Left lung (tissue), 10 donors: ENCODE data around the gene UNKL. TPM values are rescaled to one million over a fixed set of nuclear protein-coding genes. Genes with fewer than 3 reads are reported as not detected.

Source experiments
- ATAC-seq: fragments of 200-7000 bp; cut with Tn5 transposase; one replicate; pipeline ENCODE4 v1.9.1; 2020; ENCODE audit warnings: moderate library complexity
- DNase-seq, 4 donors: peaks; one replicate each; pipeline ENCODE4 v3.0.0-alpha.2; 2013 to 2020
- H3K27ac ChIP-seq, 2 donors: fragments of 200-600 bp; sonication (generic) in 1 of 2; one replicate each; pipeline versions ENCODE4 v1.5.0 to v1.8.0; 2020 to 2021
- H3K27me3 ChIP-seq, 2 donors: fragments of 200-600 bp; sonication (generic) in 1 of 2; one replicate each; pipeline versions ENCODE4 v1.5.0 to v1.8.0; 2020 to 2021
- H3K36me3 ChIP-seq, 2 donors: fragments of 200-600 bp; sonication (generic) in 1 of 2; one replicate each; pipeline versions ENCODE4 v1.5.0 to v1.8.0; 2020 to 2021
- H3K4me1 ChIP-seq, 2 donors: fragments of 200-600 bp; one replicate each; pipeline ENCODE4 v1.8.0; 2021
- H3K4me3 ChIP-seq, 2 donors: fragments of 200-600 bp; sonication (generic) in 1 of 2; one replicate each; pipeline versions ENCODE4 v1.5.0 to v1.8.0; 2020 to 2021; ENCODE audit warnings: mild to moderate bottlenecking in 1 of 2
- H3K9me3 ChIP-seq, 2 donors: fragments of 200-600 bp; sonication (generic) in 1 of 2; one replicate each; pipeline versions ENCODE4 v1.5.0 to v1.8.0; 2020 to 2021
- intact Hi-C, 2 donors: fragments of 100-400 bp; cut with DNase I; formaldehyde crosslinking; loops; one replicate each; pipeline versions ENCODE4 v1.11.2 to v1.14.2; 2022
- polyA plus RNA-seq, 6 donors: library from polyadenylated mRNA; unstranded; fragments of 120-200 nt; gene quantifications; one replicate each; pipeline ENCODE4 v1.2.1, GENCODE V29; 2013; ENCODE audit not compliant: insufficient read length in 6 of 6
- total RNA-seq, 2 donors: library from RNA; stranded (reverse); fragmentation: NEBNext Ultra II Directional; extraction: Animal tissue kit (Norgen Biotek cat#: 25700); gene quantifications; one replicate each; pipeline ENCODE4 v1.2.1, GENCODE V29; 2021
- TF ChIP-seq, protein P1 (sequence below), 2 donors: fragments of 200-600 bp; sonication (generic) in 1 of 2; IDR thresholded peaks; one replicate each; pipeline versions ENCODE4 v1.5.0 to v1.8.0; 2021; ENCODE audit warnings: antibody characterized with exemption in 2 of 2
- donor health status: DM: no; HTN: yes; CAD: no.
- donor health status: DM: no; HTN: no; CAD: no.

Gene UNKL
- total and polyA plus RNA-seq, 8 donors: 18.9 to 27.3 (median 20.8) TPM

DNA sequence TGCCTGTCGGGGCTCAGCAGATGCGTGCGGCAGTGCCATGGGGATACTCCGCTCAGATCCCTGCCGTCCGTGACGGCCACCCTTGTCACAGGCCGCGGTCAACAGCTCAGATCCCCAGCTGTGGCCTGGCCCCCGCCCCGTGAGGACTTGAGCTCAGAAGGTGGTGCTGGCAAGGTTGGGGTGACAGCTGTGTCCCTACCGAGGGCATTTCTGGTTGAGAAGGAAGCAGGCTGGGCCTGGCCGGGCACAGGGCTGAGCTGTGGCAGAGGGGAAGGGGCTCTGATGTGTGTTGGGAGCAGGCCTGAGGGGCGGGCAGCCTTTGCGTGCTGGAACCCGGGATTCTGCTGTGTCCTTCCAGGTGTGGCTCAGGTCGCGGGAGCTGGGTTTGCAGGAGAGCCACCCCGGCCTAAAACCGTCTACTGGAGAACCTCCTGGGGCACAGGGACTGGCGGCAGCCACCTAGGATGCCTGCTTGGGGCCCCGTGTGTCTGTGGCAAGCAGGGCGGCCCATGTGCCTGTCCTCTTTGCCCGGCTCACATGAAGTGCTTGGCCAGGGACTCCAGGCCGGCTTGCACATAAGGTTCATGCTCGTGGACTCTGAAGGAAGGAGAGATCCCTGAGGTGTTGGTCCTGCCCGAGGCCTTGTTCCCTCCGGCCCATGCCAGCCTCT is 100.0 kb downstream of the UNKL start:
- no peaks in the 10 kb centered on the region for H3K9me3 ChIP-seq
- peaks cover 24 to 37% of the 10 kb centered on the region in 2 donors for H3K4me1 ChIP-seq
- no peak overlapping the region for H3K4me3 ChIP-seq
- DNase-seq: no peak
- H3K27ac ChIP-seq: no peak overlapping the region
- H3K27me3 ChIP-seq: no peaks in the 10 kb centered on the region
- TF ChIP-seq, protein P1, sequence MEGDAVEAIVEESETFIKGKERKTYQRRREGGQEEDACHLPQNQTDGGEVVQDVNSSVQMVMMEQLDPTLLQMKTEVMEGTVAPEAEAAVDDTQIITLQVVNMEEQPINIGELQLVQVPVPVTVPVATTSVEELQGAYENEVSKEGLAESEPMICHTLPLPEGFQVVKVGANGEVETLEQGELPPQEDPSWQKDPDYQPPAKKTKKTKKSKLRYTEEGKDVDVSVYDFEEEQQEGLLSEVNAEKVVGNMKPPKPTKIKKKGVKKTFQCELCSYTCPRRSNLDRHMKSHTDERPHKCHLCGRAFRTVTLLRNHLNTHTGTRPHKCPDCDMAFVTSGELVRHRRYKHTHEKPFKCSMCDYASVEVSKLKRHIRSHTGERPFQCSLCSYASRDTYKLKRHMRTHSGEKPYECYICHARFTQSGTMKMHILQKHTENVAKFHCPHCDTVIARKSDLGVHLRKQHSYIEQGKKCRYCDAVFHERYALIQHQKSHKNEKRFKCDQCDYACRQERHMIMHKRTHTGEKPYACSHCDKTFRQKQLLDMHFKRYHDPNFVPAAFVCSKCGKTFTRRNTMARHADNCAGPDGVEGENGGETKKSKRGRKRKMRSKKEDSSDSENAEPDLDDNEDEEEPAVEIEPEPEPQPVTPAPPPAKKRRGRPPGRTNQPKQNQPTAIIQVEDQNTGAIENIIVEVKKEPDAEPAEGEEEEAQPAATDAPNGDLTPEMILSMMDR (IDR thresholded peaks at IDR 0.05): no peak
- no peak for ATAC-seq
- intact Hi-C loops: no loop called here
- peaks cover 0 to 76% of the 10 kb centered on the region in 2 donors for H3K36me3 ChIP-seq

- H3K4me1 ChIP-seq: peaks cover 24 to 37% of the 10 kb centered on the region in 2 donors
- H3K36me3 ChIP-seq: peaks cover 0 to 69% of the 10 kb centered on the region in 2 donors
- intact Hi-C loops: no loop called here
- no peaks in the 10 kb centered on the region for H3K9me3 ChIP-seq
- TF ChIP-seq, protein P1 (IDR thresholded peaks at IDR 0.05): no peak
- ATAC-seq (no peak), DNase-seq (peak in 1 of 4 donors; percentile 79)
- H3K27me3 ChIP-seq: no peaks in the 10 kb centered on the region
- H3K27ac ChIP-seq: no peak overlapping the region
- H3K4me3 ChIP-seq: no peak overlapping the region
These were observed 100.7 kb downstream of the UNKL start for GRCh38 chr16:1313721-1314369.

Other genes starting within 250 kb of the UNKL start
- gene TPSG1, start 189.4 kb downstream of the UNKL start, total RNA-seq: under 1 TPM in 1 of 2 donors, not detected in 1; 0.34 TPM
- gene TPSG1, start 189.4 kb downstream of the UNKL start, polyA plus RNA-seq: under 1 TPM in 2 of 6 donors, not detected in 4; 0.35 to 0.92 TPM
- 10 to 100 TPM in 1 of 2 donors, 1 to 10 TPM in 1; 3.0 to 55.5 TPM for gene TPSB2, start 184.5 kb downstream of the UNKL start, total RNA-seq
- gene TPSB2, start 184.5 kb downstream of the UNKL start, polyA plus RNA-seq: under 1 TPM in 2 of 6 donors, not detected in 4; 0.13 to 0.17 TPM
- gene TPSAB1, start 174.0 kb downstream of the UNKL start, total RNA-seq: 10 to 100 TPM; 35.1 to 51.0 TPM
- under 1 TPM in 2 of 6 donors, not detected in 4; 0.21 to 0.25 TPM for gene TPSAB1, start 174.0 kb downstream of the UNKL start, polyA plus RNA-seq
- gene TPSD1, start 158.6 kb downstream of the UNKL start, total RNA-seq: under 1 TPM in 1 of 2 donors, not detected in 1; 0.37 TPM
- not detected for gene TPSD1, start 158.6 kb downstream of the UNKL start, polyA plus RNA-seq
- gene UBE2I, start 105.1 kb downstream of the UNKL start, total RNA-seq: 100 to 1,000 TPM in 1 of 2 donors, 10 to 100 TPM in 1; 89.0 to 111 TPM
- gene UBE2I, start 105.1 kb downstream of the UNKL start, polyA plus RNA-seq: 100 to 1,000 TPM; 133 to 188 (median 146) TPM
- 1 to 10 TPM; 2.6 to 6.0 TPM for gene BAIAP3, start 81.1 kb downstream of the UNKL start, total RNA-seq
- 1 to 10 TPM; 1.4 to 8.3 (median 4.2) TPM for gene BAIAP3, start 81.1 kb downstream of the UNKL start, polyA plus RNA-seq
- 10 to 100 TPM; 46.3 to 57.0 TPM for gene TSR3, start 62.8 kb downstream of the UNKL start, total RNA-seq
- 10 to 100 TPM; 33.6 to 52.3 (median 44.8) TPM for gene TSR3, start 62.8 kb downstream of the UNKL start, polyA plus RNA-seq
- 10 to 100 TPM; 74.2 to 97.4 TPM for gene GNPTG, start 62.8 kb downstream of the UNKL start, total RNA-seq
- 10 to 100 TPM; 32.0 to 55.0 (median 46.2) TPM for gene GNPTG, start 62.8 kb downstream of the UNKL start, polyA plus RNA-seq
- gene UQCC4, start 6.0 kb upstream of the UNKL start, total RNA-seq: 10 to 100 TPM; 10.3 to 12.9 TPM
- 10 to 100 TPM; 10.3 to 13.3 (median 11.5) TPM for gene UQCC4, start 6.0 kb upstream of the UNKL start, polyA plus RNA-seq
- gene PERCC1, start 16.4 kb upstream of the UNKL start, total RNA-seq: under 1 TPM in 1 of 2 donors, not detected in 1; 0.31 TPM
- 1 to 10 TPM; 1.2 to 4.4 (median 3.4) TPM for gene PERCC1, start 16.4 kb upstream of the UNKL start, polyA plus RNA-seq
- 1 to 10 TPM; 1.5 to 2.7 TPM for gene CCDC154, start 29.9 kb upstream of the UNKL start, total RNA-seq
- gene CCDC154, start 29.9 kb upstream of the UNKL start, polyA plus RNA-seq: 10 to 100 TPM in 2 of 6 donors, 1 to 10 TPM in 4; 4.9 to 11.8 (median 8.2) TPM
- 100 to 1,000 TPM; 110 to 130 TPM for gene CLCN7, start 60.3 kb upstream of the UNKL start, total RNA-seq
- gene CLCN7, start 60.3 kb upstream of the UNKL start, polyA plus RNA-seq: 10 to 100 TPM; 28.6 to 35.4 (median 30.2) TPM
- not detected for gene PTX4, start 74.2 kb upstream of the UNKL start, total RNA-seq
- gene PTX4, start 74.2 kb upstream of the UNKL start, polyA plus RNA-seq: under 1 TPM in 3 of 6 donors, not detected in 3; 0.15 to 0.20 (median 0.20) TPM
- gene TELO2, start 78.7 kb upstream of the UNKL start, total RNA-seq: 10 to 100 TPM; 34.9 to 38.6 TPM
- 10 to 100 TPM; 24.5 to 49.1 (median 34.8) TPM for gene TELO2, start 78.7 kb upstream of the UNKL start, polyA plus RNA-seq
- gene TMEM204, start 119.0 kb upstream of the UNKL start, total RNA-seq: 10 to 100 TPM; 26.6 to 28.7 TPM
- 10 to 100 TPM; 15.4 to 20.6 (median 19.0) TPM for gene TMEM204, start 119.0 kb upstream of the UNKL start, polyA plus RNA-seq
- gene IFT140, start 197.4 kb upstream of the UNKL start, total RNA-seq: 10 to 100 TPM; 26.0 to 34.8 TPM
- 10 to 100 TPM; 30.9 to 36.0 (median 33.2) TPM for gene IFT140, start 197.4 kb upstream of the UNKL start, polyA plus RNA-seq
- 10 to 100 TPM; 17.3 to 18.9 TPM for gene CRAMP1, start 197.7 kb upstream of the UNKL start, total RNA-seq
- 10 to 100 TPM; 25.9 to 33.0 (median 26.9) TPM for gene CRAMP1, start 197.7 kb upstream of the UNKL start, polyA plus RNA-seq